DOHH2 (cell line): ENCODE measurements around the gene TNN.

Experiments used
- H3F3A ChIP-seq: fragments of 200-600 bp; sonication (generic), shearing (Covaris generic); 2 replicates; pipeline ENCODE4 v1.6.0; 2016; ENCODE audit warnings: antibody characterized with exemption, mild to moderate bottlenecking; ENCODE audit not compliant: control insufficient read depth, insufficient read depth
- H3K27ac ChIP-seq: fragments of 200-600 bp; sonication (generic); 2 replicates; pipeline ENCODE4 v1.5.1; 2014; ENCODE audit warnings: low read depth, mild to moderate bottlenecking, low read length, moderate library complexity
- H3K27me3 ChIP-seq: fragments of 200-600 bp; sonication (generic); 2 replicates; pipeline ENCODE4 v1.6.1; 2014; ENCODE audit warnings: mild to moderate bottlenecking, low read length, mixed read lengths; ENCODE audit not compliant: control insufficient read depth
- H3K36me3 ChIP-seq: fragments of 200-600 bp; sonication (generic); 2 replicates; pipeline ENCODE4 v1.6.1; 2014; ENCODE audit warnings: mild to moderate bottlenecking, low read length, moderate library complexity, mixed read lengths; ENCODE audit not compliant: control insufficient read depth
- H3K4me1 ChIP-seq: fragments of 200-600 bp; sonication (generic); 2 replicates; pipeline ENCODE4 v1.6.1; 2014; ENCODE audit warnings: mild to moderate bottlenecking, low read length, mixed read lengths; ENCODE audit not compliant: control insufficient read depth
- H3K4me2 ChIP-seq: fragments of 200-600 bp; sonication (generic); 2 replicates; pipeline ENCODE4 v1.6.0; 2014; ENCODE audit warnings: mild to moderate bottlenecking, low read length, moderate library complexity
- H3K4me3 ChIP-seq: fragments of 200-600 bp; sonication (generic); 2 replicates; pipeline ENCODE4 v1.5.1; 2014; ENCODE audit warnings: mild to moderate bottlenecking, low read length, mixed read lengths
- H3K79me2 ChIP-seq: fragments of 200-600 bp; sonication (generic); 2 replicates; pipeline ENCODE4 v1.6.1; 2014; ENCODE audit warnings: mild to moderate bottlenecking, low read length, mixed read lengths; ENCODE audit not compliant: control insufficient read depth
- H3K9me2 ChIP-seq: fragments of 200-600 bp; sonication (generic); replicated peaks from 2 replicates; pipeline ENCODE4 v1.6.1; 2014; ENCODE audit warnings: mild to moderate bottlenecking, low read length, mixed read lengths; ENCODE audit not compliant: control insufficient read depth
- H3K9me3 ChIP-seq: fragments of 200-600 bp; sonication (generic); 2 replicates; pipeline ENCODE4 v1.6.1; 2014; ENCODE audit warnings: antibody characterized with exemption, low read length, mixed read lengths; ENCODE audit not compliant: control insufficient read depth, insufficient read depth
- H4K20me1 ChIP-seq: fragments of 200-600 bp; sonication (generic); 2 replicates; pipeline ENCODE4 v1.6.0; 2014; ENCODE audit warnings: low read depth, mild to moderate bottlenecking, antibody characterized with exemption, low read length, moderate library complexity; ENCODE audit not compliant: control insufficient read depth, insufficient read depth
- EZH2phosphoT487 ChIP-seq: fragments of 200-600 bp; sonication (generic); IDR thresholded peaks from 2 replicates; pipeline ENCODE4 v1.6.1; 2017; ENCODE audit warnings: borderline replicate concordance, mild to moderate bottlenecking, antibody characterized with exemption, low read length, moderate library complexity, mixed read lengths
- TF ChIP-seq, protein P1 (sequence below): fragments of 200-600 bp; sonication (generic); IDR thresholded peaks from one replicate; pipeline ENCODE4 v1.5.1; 2014; ENCODE audit warnings: antibody characterized with exemption, mild to moderate bottlenecking, low read depth, low read length; ENCODE audit not compliant: poor library complexity, severe bottlenecking

Gene TNN

GRCh38 chr1:175168782-175169181 is 101.1 kb downstream of the TNN start:
- Histone ChIP-seq H3K27me3 (no peaks in the 10 kb centered on the region), H4K20me1 (peaks cover 18% of the 10 kb centered on the region), H3K4me2 (no peak overlapping the region), H3K4me3 (no peak overlapping the region), H3K27ac (no peak overlapping the region), H3K9me3 (no peaks in the 10 kb centered on the region), H3K4me1 (peaks cover 14% of the 10 kb centered on the region), H3F3A (peaks cover 3% of the 10 kb centered on the region; the same call in 1 of the 2 replicates), H3K9me2 (no peaks in the 10 kb centered on the region), H3K36me3 (peaks cover 97% of the 10 kb centered on the region), H3K79me2 (peaks cover 66% of the 10 kb centered on the region)
- no peak for TF ChIP-seq EZH2phosphoT487
- TF ChIP-seq, protein P1, sequence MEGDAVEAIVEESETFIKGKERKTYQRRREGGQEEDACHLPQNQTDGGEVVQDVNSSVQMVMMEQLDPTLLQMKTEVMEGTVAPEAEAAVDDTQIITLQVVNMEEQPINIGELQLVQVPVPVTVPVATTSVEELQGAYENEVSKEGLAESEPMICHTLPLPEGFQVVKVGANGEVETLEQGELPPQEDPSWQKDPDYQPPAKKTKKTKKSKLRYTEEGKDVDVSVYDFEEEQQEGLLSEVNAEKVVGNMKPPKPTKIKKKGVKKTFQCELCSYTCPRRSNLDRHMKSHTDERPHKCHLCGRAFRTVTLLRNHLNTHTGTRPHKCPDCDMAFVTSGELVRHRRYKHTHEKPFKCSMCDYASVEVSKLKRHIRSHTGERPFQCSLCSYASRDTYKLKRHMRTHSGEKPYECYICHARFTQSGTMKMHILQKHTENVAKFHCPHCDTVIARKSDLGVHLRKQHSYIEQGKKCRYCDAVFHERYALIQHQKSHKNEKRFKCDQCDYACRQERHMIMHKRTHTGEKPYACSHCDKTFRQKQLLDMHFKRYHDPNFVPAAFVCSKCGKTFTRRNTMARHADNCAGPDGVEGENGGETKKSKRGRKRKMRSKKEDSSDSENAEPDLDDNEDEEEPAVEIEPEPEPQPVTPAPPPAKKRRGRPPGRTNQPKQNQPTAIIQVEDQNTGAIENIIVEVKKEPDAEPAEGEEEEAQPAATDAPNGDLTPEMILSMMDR: no peak

- H3K4me1 ChIP-seq: peaks cover 20% of the 10 kb centered on the region
- peaks cover 73% of the 10 kb centered on the region for H3K79me2 ChIP-seq
- H3K27me3 ChIP-seq: no peaks in the 10 kb centered on the region
- no peak overlapping the region for H3K4me3 ChIP-seq
- no peak overlapping the region for H3K27ac ChIP-seq
- TF ChIP-seq, protein P1: no peak
- no peak for TF ChIP-seq EZH2phosphoT487
- peaks cover 18% of the 10 kb centered on the region for H4K20me1 ChIP-seq
- no peaks in the 10 kb centered on the region for H3K9me3 ChIP-seq
- H3K4me2 ChIP-seq: no peak overlapping the region
- H3K9me2 ChIP-seq: no peaks in the 10 kb centered on the region
- no peaks in the 10 kb centered on the region for H3F3A ChIP-seq
- H3K36me3 ChIP-seq: peaks cover 98% of the 10 kb centered on the region
These were observed 101.8 kb downstream of the TNN start for GRCh38 chr1:175169286-175170018.

GRCh38 chr1:175171036-175171913 is 103.6 kb downstream of the TNN start:
- TF ChIP-seq, protein P1: no peak
- no peak for TF ChIP-seq EZH2phosphoT487
- Histone ChIP-seq H3K36me3 (peaks cover 91% of the 10 kb centered on the region), H3K4me3 (no peak overlapping the region)

More at GRCh38 chr1:175171036-175171913, 103.6 kb downstream of the TNN start:
- no peak overlapping the region for H3K27ac ChIP-seq
- peaks cover 84% of the 10 kb centered on the region for H3K79me2 ChIP-seq
- no peaks in the 10 kb centered on the region for H3K27me3 ChIP-seq
- peaks cover 18% of the 10 kb centered on the region for H4K20me1 ChIP-seq
- H3K4me2 ChIP-seq: no peak overlapping the region
- H3F3A ChIP-seq: no peaks in the 10 kb centered on the region
- no peaks in the 10 kb centered on the region for H3K9me3 ChIP-seq
- H3K9me2 ChIP-seq: no peaks in the 10 kb centered on the region
- peaks cover 32% of the 10 kb centered on the region for H3K4me1 ChIP-seq
